Activated CD4-positive, alpha-beta T cell treated with anti-CD3 and anti-CD28 coated beads, Interleukin-2, amount 50 U/mL, for 24 hours (primary cell): ENCODE measurements around the gene C2.
"Not testable (repeated sequence)": the region's sequence is repeated elsewhere in the genome, so short reads cannot be mapped to it uniquely, and the experiment has no call there.

ENCODE experiments used
- DNase-seq, 2 donors: peaks; one replicate each; pipeline ENCODE4 v3.0.0-alpha.2; 2020; ENCODE audit warnings: low read depth in 1 of 2, low spot score in 1 of 2

C2 gene

GRCh38 chr6:31976065-31976464 is 48.5 kb downstream of the C2 start:
- not testable (repeated sequence) for DNase-seq

- no peak for DNase-seq
Measured at GRCh38 chr6:31977816-31978431, 50.4 kb downstream of the C2 start.

GRCh38 chr6:31978831-31979230 is 51.3 kb downstream of the C2 start:
- no peak for DNase-seq

- no peak for DNase-seq
Measured at GRCh38 chr6:31979238-31979898, 51.9 kb downstream of the C2 start.

GRCh38 chr6:31980195-31980876 is 52.8 kb downstream of the C2 start:
- not testable (repeated sequence) for DNase-seq

GRCh38 chr6:31980998-31981397 is 53.5 kb downstream of the C2 start:
- not testable (repeated sequence) for DNase-seq

- not testable (repeated sequence) for DNase-seq
Measured at GRCh38 chr6:31981744-31982143, 54.2 kb downstream of the C2 start, which contains the start of gene C4A. TSS of gene C4A (plus strand) at chr6:31982057. CDS start at chr6:31982108, 51 bp downstream.

GRCh38 chr6:31989363-31989762 is 61.8 kb downstream of the C2 start:
- not testable (repeated sequence) for DNase-seq

- DNase-seq: not testable (repeated sequence)
Measured at GRCh38 chr6:31994421-31994820, 66.9 kb downstream of the C2 start.
